ENCODE measurements around the gene CAPG.

- TF ChIP-seq POLR2A (IDR thresholded peaks at IDR 0.05; ENCODE audit: low read depth, low read length), result no peak
- no peak for TF ChIP-seq POLR2AphosphoS5 (IDR thresholded peaks at IDR 0.05; ENCODE audit: low read depth, low read length)
These were observed 15.2 kb downstream of the CAPG start for GRCh38 chr2:85394976-85395375.

Data from GM12891 (cell line).